Kidney (tissue), 22 donors: ENCODE results near the gene PSPN. TPM values are rescaled to one million over a fixed set of nuclear protein-coding genes. Genes with fewer than 3 reads are reported as not detected.

Experiments used
- DNase-seq, 5 donors: peaks; one replicate each; pipeline ENCODE4 v3.0.0-alpha.2; 2013 to 2020
- FAIRE-seq: peaks from 2 replicates; lab custom pipeline; 2012; peaks lifted over from hg19 to GRCh38; lab: Jason Lieb, UNC
- H3K27ac ChIP-seq, 2 donors: one replicate each; pipeline ENCODE4 v1.7.0; 2013; ENCODE audit warnings: low read depth in 2 of 2, low read length in 2 of 2, inconsistent platforms in 1 of 2
- H3K27me3 ChIP-seq: one replicate; pipeline ENCODE4 v1.7.1; 2013; ENCODE audit warnings: low read length, inconsistent platforms; ENCODE audit not compliant: control insufficient read depth, insufficient read depth
- H3K36me3 ChIP-seq, 3 donors: one replicate each; pipeline versions ENCODE4 v1.7.0 to v1.7.1; 2013; ENCODE audit warnings: low read length in 3 of 3, control low read depth in 1 of 3, inconsistent platforms in 1 of 3; ENCODE audit not compliant: insufficient read depth in 3 of 3, control insufficient read depth in 2 of 3
- H3K4me1 ChIP-seq, 3 donors: one replicate each; pipeline versions ENCODE4 v1.7.0 to v1.7.1; 2013; ENCODE audit warnings: low read length in 3 of 3, inconsistent platforms in 1 of 3, low read depth in 1 of 3; ENCODE audit not compliant: control insufficient read depth in 2 of 3, insufficient read depth in 2 of 3
- H3K4me3 ChIP-seq, 3 donors: one replicate each; pipeline versions ENCODE4 v1.7.0 to v1.8.1; 2013; ENCODE audit warnings: low read length in 3 of 3, control low read depth in 1 of 3, inconsistent platforms in 1 of 3
- H3K9ac ChIP-seq, 3 donors: one replicate each; pipeline versions ENCODE4 v1.7.0 to v1.7.1; 2013; ENCODE audit warnings: low read length in 3 of 3, control low read depth in 1 of 3, inconsistent platforms in 1 of 3
- H3K9me3 ChIP-seq, 3 donors: one replicate each; pipeline versions ENCODE4 v1.7.0 to v1.7.1; 2013; ENCODE audit warnings: low read length in 3 of 3, control low read depth in 1 of 3, inconsistent platforms in 1 of 3; ENCODE audit not compliant: control insufficient read depth in 2 of 3, insufficient read depth in 1 of 3
- CTCF ChIP-seq: IDR thresholded peaks from 3 replicates; pipeline ENCODE4 v1.5.1; 2012; ENCODE audit warnings: mild to moderate bottlenecking, moderate library complexity, borderline replicate concordance; ENCODE audit not compliant: insufficient read depth; ENCODE audit errors: extremely low read depth
- intact Hi-C: fragments of 100-400 bp; cut with DNase I; formaldehyde crosslinking; loops from one replicate; pipeline ENCODE4 v1.11.1; 2022
- long read RNA-seq, 10 donors: library from polyadenylated mRNA in 1 of 10; unstranded in 1 of 10; transcript quantifications; one replicate each; pipeline ENCODE4 v2.0.0 and lab custom pipeline, GENCODE V29; 2021 to 2026
- polyA plus RNA-seq: library from polyadenylated mRNA; stranded (reverse); fragments of 350-450 nt; fragmentation: Illumina TruSeq; extraction: RNeasy Lipid Tissue Mini Kit (QIAGEN cat#74804); gene quantifications from one replicate; pipeline ENCODE4 v1.2.3, GENCODE V29; 2014; ENCODE audit warnings: low read depth, low replicate concordance; ENCODE audit not compliant: insufficient read depth
- total RNA-seq: library from RNA; stranded (reverse); fragmentation: NEBNext Ultra II Directional; extraction: Animal tissue kit (Norgen Biotek cat#: 25700); gene quantifications from one replicate; pipeline ENCODE4 v1.2.1, GENCODE V29; 2021
- donor health status: control.
- donor health status: control.
- donor health status: control.
- donor health status: control.
- donor health status: control.
- donor health status: DM: yes; HTN: yes; CAD: no.
- donor health status: Normal renal cell carcinoma (clear cell type).

Gene PSPN, protein sequence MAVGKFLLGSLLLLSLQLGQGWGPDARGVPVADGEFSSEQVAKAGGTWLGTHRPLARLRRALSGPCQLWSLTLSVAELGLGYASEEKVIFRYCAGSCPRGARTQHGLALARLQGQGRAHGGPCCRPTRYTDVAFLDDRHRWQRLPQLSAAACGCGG
- total RNA-seq (2.0 TPM), polyA plus RNA-seq (1.9 TPM)
- long read RNA-seq, donor 1, transcript PSPN-202 (1 exons, 3,911 nt): major isoform, 12 of 12 reads
- long read RNA-seq, donor 1, partial matches to known transcripts: 0 of 12 reads
- long read RNA-seq, donor 1, other reads (novel, unspliced or antisense): 0 of 12 reads
- long read RNA-seq, donor 2, transcript PSPN-202 (1 exons, 3,911 nt): major isoform, 9 of 9 reads
- long read RNA-seq, donor 2, partial matches to known transcripts: 0 of 9 reads
- long read RNA-seq, donor 2, other reads (novel, unspliced or antisense): 0 of 9 reads
- long read RNA-seq, donor 3, transcript PSPN-202 (1 exons, 3,911 nt): major isoform, 13 of 13 reads
- long read RNA-seq, donor 3, partial matches to known transcripts: 0 of 13 reads
- long read RNA-seq, donor 3, other reads (novel, unspliced or antisense): 0 of 13 reads
- long read RNA-seq, donor 4, transcript PSPN-202 (1 exons, 3,911 nt): major isoform, 10 of 10 reads
- long read RNA-seq, donor 4, partial matches to known transcripts: 0 of 10 reads
- long read RNA-seq, donor 4, other reads (novel, unspliced or antisense): 0 of 10 reads
- long read RNA-seq, donor 5, partial matches to known transcripts: 0 of 2 reads
- long read RNA-seq, donor 5, other reads (novel, unspliced or antisense): 0 of 2 reads
- long read RNA-seq, donor 6, transcript PSPN-202 (1 exons, 3,911 nt): major isoform, 10 of 12 reads
- long read RNA-seq, donor 6, partial matches to known transcripts: 0 of 12 reads
- long read RNA-seq, donor 6, other reads (novel, unspliced or antisense): 0 of 12 reads
- long read RNA-seq, donor 7, transcript PSPN-202 (1 exons, 3,911 nt): major isoform, 6 of 6 reads
- long read RNA-seq, donor 7, partial matches to known transcripts: 0 of 6 reads
- long read RNA-seq, donor 7, other reads (novel, unspliced or antisense): 0 of 6 reads
- long read RNA-seq, donor 8, transcript PSPN-202 (1 exons, 3,911 nt): major isoform, 15 of 15 reads
- long read RNA-seq, donor 8, partial matches to known transcripts: 0 of 15 reads
- long read RNA-seq, donor 8, other reads (novel, unspliced or antisense): 0 of 15 reads
- long read RNA-seq, donor 9, transcript PSPN-202 (1 exons, 3,911 nt): major isoform, 7 of 7 reads
- long read RNA-seq, donor 9, partial matches to known transcripts: 0 of 7 reads
- long read RNA-seq, donor 9, other reads (novel, unspliced or antisense): 0 of 7 reads
- long read RNA-seq, donor 10, transcript PSPN-202 (1 exons, 3,911 nt): major isoform, 23 of 23 reads
- long read RNA-seq, donor 10, partial matches to known transcripts: 0 of 23 reads
- long read RNA-seq, donor 10, other reads (novel, unspliced or antisense): 0 of 23 reads

DNA sequence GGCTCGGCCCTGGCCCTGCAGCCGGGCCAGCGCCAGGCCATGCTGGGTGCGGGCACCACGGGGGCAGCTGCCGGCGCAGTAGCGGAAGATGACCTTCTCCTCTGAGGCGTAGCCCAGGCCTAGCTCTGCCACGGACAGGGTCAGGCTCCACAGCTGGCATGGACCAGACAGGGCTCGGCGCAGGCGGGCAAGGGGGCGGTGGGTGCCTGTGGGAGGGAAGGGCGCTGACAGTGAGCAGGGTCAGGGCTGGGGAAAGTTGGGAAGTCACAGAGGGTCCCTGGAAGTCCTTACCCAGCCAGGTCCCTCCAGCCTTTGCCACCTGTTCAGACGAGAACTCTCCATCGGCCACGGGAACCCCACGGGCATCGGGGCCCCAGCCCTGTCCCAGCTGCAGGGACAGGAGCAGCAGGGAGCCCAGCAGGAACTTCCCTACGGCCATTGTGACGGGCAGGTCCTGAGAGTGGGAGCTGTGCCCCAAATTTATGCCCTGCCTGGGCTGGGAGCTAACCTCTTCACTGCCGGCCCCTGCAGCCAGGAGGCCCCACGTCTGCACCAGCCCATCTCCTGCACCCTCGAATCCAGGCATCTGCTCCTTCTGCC lies at the start of gene PSPN:
Gene PSPN (minus strand): TSS at position 523 of the 600 bp plus-strand sequence. CDS start 84 bp downstream, at position 439.
- no peak within 1 kb of the TSS for H3K9ac ChIP-seq
- no peaks in the 10 kb centered on the region for H3K9me3 ChIP-seq
- no peak within 1 kb of the TSS for H3K4me3 ChIP-seq
- DNase-seq (peak in 1 of 5 donors; percentile 81), FAIRE-seq (no peak)
- H3K36me3 ChIP-seq: peaks cover 9 to 10% (median 10%) of the 10 kb centered on the region in 3 donors
- peaks cover 0 to 8% (median 0%) of the 10 kb centered on the region in 3 donors for H3K4me1 ChIP-seq
- H3K27me3 ChIP-seq: no peaks in the 10 kb centered on the region
- intact Hi-C loops: no loop called here
- H3K27ac ChIP-seq: no peak within 1 kb of the TSS
- no peak for TF ChIP-seq CTCF

- peaks cover 5 to 20% (median 5%) of the 10 kb centered on the region in 3 donors for H3K36me3 ChIP-seq
- peaks cover 0 to 23% (median 9%) of the 10 kb centered on the region in 3 donors for H3K4me1 ChIP-seq
- no peaks in the 10 kb centered on the region for H3K9me3 ChIP-seq
- H3K9ac ChIP-seq: no peak overlapping the region
- TF ChIP-seq CTCF: no peak
- H3K27ac ChIP-seq: peak overlapping the region; percentile 67 to 73
- FAIRE-seq (peak; percentile 99), DNase-seq (peak; percentile 100)
- no peaks in the 10 kb centered on the region for H3K27me3 ChIP-seq
- peak overlapping the region in 2 of 3 donors; percentile 9 to 55 for H3K4me3 ChIP-seq
- intact Hi-C loops: no loop called here
Observed at GRCh38 chr19:6424939-6425731, 49.4 kb upstream of the PSPN start.
